H9 (cell line): Measurements from ENCODE around the gene HOXA7. TPM values are rescaled to one million over a fixed set of nuclear protein-coding genes. Genes with fewer than 3 reads are reported as not detected.

ENCODE experiments used
- DNase-seq: peaks from one replicate; pipeline ENCODE4 v3.0.0-alpha.2; 2017
- H2AFZ ChIP-seq: one replicate; pipeline ENCODE4 v1.6.1; 2013; ENCODE audit warnings: mild to moderate bottlenecking, low read length, control low read depth, moderate library complexity
- H2AK5ac ChIP-seq: 2 replicates; pipeline ENCODE4 v1.6.1; 2013; ENCODE audit warnings: low read length, control low read depth, mixed read lengths; ENCODE audit not compliant: insufficient read length
- H2BK120ac ChIP-seq: one replicate; pipeline ENCODE4 v1.6.1; 2013; ENCODE audit warnings: low read depth, mild to moderate bottlenecking, low read length, control low read depth, inconsistent platforms; ENCODE audit not compliant: poor library complexity, severe bottlenecking
- H2BK12ac ChIP-seq: 2 replicates; pipeline ENCODE4 v1.6.1; 2013; ENCODE audit warnings: low read length, control low read depth, mixed read lengths, low read depth; ENCODE audit not compliant: insufficient read length
- H2BK15ac ChIP-seq: 2 replicates; pipeline ENCODE4 v1.6.1; 2013; ENCODE audit warnings: low read depth, low read length, control low read depth
- H2BK20ac ChIP-seq: one replicate; pipeline ENCODE4 v1.6.1; 2013; ENCODE audit warnings: low read depth, mild to moderate bottlenecking, low read length, control low read depth, inconsistent platforms; ENCODE audit not compliant: poor library complexity, severe bottlenecking
- H2BK5ac ChIP-seq: 2 replicates; pipeline ENCODE4 v1.6.1; 2013; ENCODE audit warnings: low read length, control low read depth, mixed read lengths; ENCODE audit not compliant: insufficient read length
- H3K14ac ChIP-seq: 2 replicates; pipeline ENCODE4 v1.6.1; 2013; ENCODE audit warnings: low read length, control low read depth; ENCODE audit not compliant: insufficient read depth
- H3K18ac ChIP-seq: 2 replicates; pipeline ENCODE4 v1.6.1; 2013; ENCODE audit warnings: low read depth, mild to moderate bottlenecking, mixed read lengths, low read length, control low read depth; ENCODE audit not compliant: insufficient read length
- H3K23ac ChIP-seq: 2 replicates; pipeline ENCODE4 v1.6.1; 2013; ENCODE audit warnings: low read length, control low read depth, mixed read lengths, low read depth; ENCODE audit not compliant: insufficient read length
- H3K23me2 ChIP-seq: 2 replicates; pipeline ENCODE4 v1.6.1; 2013; ENCODE audit warnings: low read depth, mild to moderate bottlenecking, mixed read lengths, low read length, control low read depth; ENCODE audit not compliant: insufficient read length, poor library complexity, severe bottlenecking
- H3K27ac ChIP-seq: 2 replicates; pipeline ENCODE4 v1.5.1; 2013; ENCODE audit warnings: low read length, control low read depth, mixed read lengths, low read depth; ENCODE audit not compliant: insufficient read length
- H3K27me3 ChIP-seq: 2 replicates; pipeline ENCODE4 v1.6.1; 2013; ENCODE audit warnings: low read length, control low read depth, inconsistent platforms; ENCODE audit not compliant: insufficient read depth
- H3K4ac ChIP-seq: 2 replicates; pipeline ENCODE4 v1.6.1; 2013; ENCODE audit warnings: low read depth, mild to moderate bottlenecking, control low read depth, inconsistent platforms, low read length, moderate library complexity
- H3K4me1 ChIP-seq: 2 replicates; pipeline ENCODE4 v1.6.1; 2013; ENCODE audit warnings: low read length, control low read depth, inconsistent platforms; ENCODE audit not compliant: insufficient read depth
- H3K4me2 ChIP-seq: 2 replicates; pipeline ENCODE4 v1.6.1; 2013; ENCODE audit warnings: low read length, control low read depth, mixed read lengths; ENCODE audit not compliant: insufficient read length, insufficient read depth
- H3K56ac ChIP-seq: 2 replicates; pipeline ENCODE4 v1.6.1; 2013; ENCODE audit warnings: low read depth, mild to moderate bottlenecking, mixed read lengths, low read length, control low read depth; ENCODE audit not compliant: insufficient read length
- H3K79me1 ChIP-seq: 2 replicates; pipeline ENCODE4 v1.6.1; 2013; ENCODE audit warnings: low read depth, mild to moderate bottlenecking, moderate library complexity, low read length, control low read depth, inconsistent platforms; ENCODE audit not compliant: insufficient read depth, poor library complexity, severe bottlenecking
- H3K79me2 ChIP-seq: 2 replicates; pipeline ENCODE4 v1.6.1; 2013; ENCODE audit warnings: low read length, control low read depth, inconsistent platforms; ENCODE audit not compliant: insufficient read depth
- H3K9ac ChIP-seq: 2 replicates; pipeline ENCODE4 v1.6.1; 2013; ENCODE audit warnings: low read length, control low read depth, mixed read lengths; ENCODE audit not compliant: insufficient read length; ENCODE audit errors: extremely low read depth
- H3K9me3 ChIP-seq: one replicate; pipeline ENCODE4 v1.6.1; 2013; ENCODE audit warnings: low read depth, low read length, inconsistent platforms; ENCODE audit not compliant: control insufficient read depth
- H3T11ph ChIP-seq: one replicate; pipeline ENCODE4 v1.6.1; 2013; ENCODE audit warnings: mild to moderate bottlenecking, low read length, control low read depth, inconsistent platforms
- H4K20me1 ChIP-seq: one replicate; pipeline ENCODE4 v1.6.1; 2013; ENCODE audit not compliant: control insufficient read depth, insufficient read length, insufficient read depth
- H4K5ac ChIP-seq: 2 replicates; pipeline ENCODE4 v1.6.1; 2013; ENCODE audit warnings: low read depth, mild to moderate bottlenecking, mixed read lengths, low read length, control low read depth; ENCODE audit not compliant: insufficient read length
- H4K8ac ChIP-seq: replicated peaks from 2 replicates; pipeline ENCODE4 v1.6.1; 2013; ENCODE audit warnings: low read length, control low read depth, mixed read lengths, low read depth; ENCODE audit not compliant: insufficient read length
- H4K91ac ChIP-seq: 2 replicates; pipeline ENCODE4 v1.6.1; 2013; ENCODE audit warnings: low read depth, mild to moderate bottlenecking, moderate library complexity, mixed read lengths, low read length, control low read depth; ENCODE audit not compliant: insufficient read length
- H3K27ac Mint-ChIP-seq, 3 experiments: 2 replicates in 2 of 3; 3 replicates in 1 of 3; pipeline ENCODE4 v1.8.0; 2020 to 2021; ENCODE audit warnings: mixed read lengths in 3 of 3, mild to moderate bottlenecking in 1 of 3, moderate library complexity in 1 of 3
- H3K27me3 Mint-ChIP-seq: 2 replicates; pipeline ENCODE4 v1.8.0; 2021; ENCODE audit warnings: low read depth, mild to moderate bottlenecking, moderate library complexity, mixed read lengths
- H3K36me3 Mint-ChIP-seq, 3 experiments: 2 replicates in 2 of 3; 3 replicates in 1 of 3; pipeline ENCODE4 v1.8.0; 2020 to 2021; ENCODE audit warnings: low read depth in 3 of 3, mixed read lengths in 3 of 3; ENCODE audit not compliant: insufficient read depth in 1 of 3
- H3K4me1 Mint-ChIP-seq, 2 experiments: 2 replicates each; pipeline ENCODE4 v1.8.0; 2020; ENCODE audit warnings: mixed read lengths in 2 of 2
- H3K4me3 Mint-ChIP-seq, 2 experiments: 2 replicates in 1 of 2; 3 replicates in 1 of 2; pipeline ENCODE4 v1.8.0; 2020 to 2021; ENCODE audit warnings: mild to moderate bottlenecking in 2 of 2, mixed read lengths in 2 of 2, moderate library complexity in 1 of 2
- H3K9me3 Mint-ChIP-seq, 2 experiments: 2 replicates in 1 of 2; 3 replicates in 1 of 2; pipeline ENCODE4 v1.8.0; 2020; ENCODE audit warnings: mild to moderate bottlenecking in 2 of 2, mixed read lengths in 2 of 2, moderate library complexity in 1 of 2
- WGBS: extraction: QIAGEN DNeasy Blood & Tissue Kit; methylation state at CpG from one replicate; pipeline ENCODE4 v1.1.7; 2013; ENCODE audit warnings: missing lambda C conversion rate, low lambda C conversion rate, mixed read lengths; ENCODE audit not compliant: insufficient read length; ENCODE audit errors: extremely low coverage; 5-methylcytosine and 5-hydroxymethylcytosine counted together
- total RNA-seq: library from RNA; stranded (reverse); gene quantifications from 2 replicates; pipeline ENCODE4 v1.2.1, GENCODE V29; 2021
- TF ChIP-seq, protein P1 (sequence below): fragments of 200-600 bp; sonication (generic); conservative IDR thresholded peaks from 3 replicates; pipeline ENCODE4 v1.8.0; 2021; ENCODE audit warnings: antibody characterized with exemption, mild to moderate bottlenecking

HOXA7 gene
- total RNA-seq, 1 experiment from 2014 or later, result not detected

DNA sequence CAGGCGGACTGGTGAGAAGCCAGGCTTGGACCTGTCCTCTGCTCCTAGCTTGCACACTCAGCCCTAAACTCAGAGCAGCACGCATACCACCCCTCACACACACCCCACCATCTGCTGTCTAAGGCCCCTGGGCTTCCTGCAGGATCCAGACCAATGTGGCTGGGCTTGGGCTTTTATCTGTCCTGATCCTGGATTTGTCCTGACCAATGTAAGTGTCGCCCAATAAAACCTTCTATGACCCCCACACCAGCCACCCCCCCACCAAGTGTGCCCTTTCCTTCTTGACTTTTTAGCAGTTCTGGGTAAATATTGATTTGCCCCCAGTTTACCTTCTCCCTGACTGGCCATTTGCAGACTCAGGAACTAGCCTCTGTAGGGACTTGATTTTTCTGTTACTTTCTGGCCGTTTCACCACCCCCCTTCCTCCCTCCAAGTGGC lies 45.1 kb upstream of the HOXA7 start:
- no peak overlapping the region for H4K5ac ChIP-seq
- H3T11ph ChIP-seq, result no peak overlapping the region
- H3K4me1 Mint-ChIP-seq, result peaks cover 8 to 23% of the 10 kb centered on the region in 2 experiments; a peak in 3 of 4 replicates
- no peak overlapping the region for H3K27ac Mint-ChIP-seq
- H3K79me1 ChIP-seq, result no peaks in the 10 kb centered on the region
- H2BK120ac ChIP-seq, result no peak overlapping the region
- H3K23ac ChIP-seq, result no peak overlapping the region
- H4K20me1 ChIP-seq, result no peaks in the 10 kb centered on the region
- no peaks in the 10 kb centered on the region for H3K9me3 ChIP-seq
- H4K8ac ChIP-seq, result no peak overlapping the region
- peaks cover 7 to 10% of the 10 kb centered on the region in 2 experiments; a peak in 4 of 5 replicates for H3K9me3 Mint-ChIP-seq
- H2BK15ac ChIP-seq, result no peak overlapping the region
- peaks cover 90% of the 10 kb centered on the region for H3K27me3 ChIP-seq
- DNase-seq, result peak; percentile 29
- H3K79me2 ChIP-seq, result no peaks in the 10 kb centered on the region
- no peak overlapping the region for H3K27ac ChIP-seq
- no peak overlapping the region for H3K14ac ChIP-seq
- no peak overlapping the region for H2BK20ac ChIP-seq
- no peak overlapping the region for H3K4ac ChIP-seq
- no peak overlapping the region for H3K18ac ChIP-seq
- H4K91ac ChIP-seq, result no peak overlapping the region
- no peaks in the 10 kb centered on the region for H3K23me2 ChIP-seq
- H3K4me2 ChIP-seq, result no peak overlapping the region
- no peak overlapping the region for H2AFZ ChIP-seq
- no peak overlapping the region for H3K4me3 Mint-ChIP-seq
- peaks cover 95% of the 10 kb centered on the region for H3K27me3 Mint-ChIP-seq
- no peak overlapping the region for H3K9ac ChIP-seq
- H3K56ac ChIP-seq, result no peak overlapping the region
- H3K36me3 Mint-ChIP-seq, result peaks cover 0 to 2% (median 0%) of the 10 kb centered on the region in 3 experiments; a peak in 2 of 7 replicates
- no peak overlapping the region for H2BK5ac ChIP-seq
- TF ChIP-seq, protein P1, sequence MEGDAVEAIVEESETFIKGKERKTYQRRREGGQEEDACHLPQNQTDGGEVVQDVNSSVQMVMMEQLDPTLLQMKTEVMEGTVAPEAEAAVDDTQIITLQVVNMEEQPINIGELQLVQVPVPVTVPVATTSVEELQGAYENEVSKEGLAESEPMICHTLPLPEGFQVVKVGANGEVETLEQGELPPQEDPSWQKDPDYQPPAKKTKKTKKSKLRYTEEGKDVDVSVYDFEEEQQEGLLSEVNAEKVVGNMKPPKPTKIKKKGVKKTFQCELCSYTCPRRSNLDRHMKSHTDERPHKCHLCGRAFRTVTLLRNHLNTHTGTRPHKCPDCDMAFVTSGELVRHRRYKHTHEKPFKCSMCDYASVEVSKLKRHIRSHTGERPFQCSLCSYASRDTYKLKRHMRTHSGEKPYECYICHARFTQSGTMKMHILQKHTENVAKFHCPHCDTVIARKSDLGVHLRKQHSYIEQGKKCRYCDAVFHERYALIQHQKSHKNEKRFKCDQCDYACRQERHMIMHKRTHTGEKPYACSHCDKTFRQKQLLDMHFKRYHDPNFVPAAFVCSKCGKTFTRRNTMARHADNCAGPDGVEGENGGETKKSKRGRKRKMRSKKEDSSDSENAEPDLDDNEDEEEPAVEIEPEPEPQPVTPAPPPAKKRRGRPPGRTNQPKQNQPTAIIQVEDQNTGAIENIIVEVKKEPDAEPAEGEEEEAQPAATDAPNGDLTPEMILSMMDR, result no peak
- no peak overlapping the region for H2AK5ac ChIP-seq
- H3K4me1 ChIP-seq, result no peaks in the 10 kb centered on the region
- no CpG with 5 or more reads among the region's 4 CpGs for WGBS
- no peak overlapping the region for H2BK12ac ChIP-seq
